ENCODE data around the gene DSC3. TPM values are rescaled to one million over a fixed set of nuclear protein-coding genes. Genes with fewer than 3 reads are reported as not detected.

The DSC3 gene
- total RNA-seq, 1 donor from 2014 or later: not detected

GRCh38 chr18:31044926-31045325, 2.4 kb upstream of the DSC3 start:
- no peak for ATAC-seq (ENCODE audit: low read depth)
- CTCF ChIA-PET: no interaction called here
- peaks cover 24% of the 10 kb centered on the region for H3K27me3 Mint-ChIP-seq

GRCh38 chr18:31043709-31044108, 1.2 kb upstream of the DSC3 start:
- Mint-ChIP-seq H3K27ac (no peak overlapping the region), H3K27me3 (peaks cover 26% of the 10 kb centered on the region), H3K9me3 (no peaks in the 10 kb centered on the region), H3K36me3 (ENCODE audit: low read depth) (no peaks in the 10 kb centered on the region), H3K4me1 (no peaks in the 10 kb centered on the region), H3K4me3 (no peak overlapping the region)
- ChIA-PET POLR2A (no interaction called here), CTCF (no interaction called here)
- ATAC-seq (ENCODE audit: low read depth) (no peak), DNase-seq (no peak)
- TF ChIP-seq CTCF (IDR thresholded peaks at IDR 0.05): no peak
- intact Hi-C loops (cut with micrococcal nuclease): loop anchor here (10.0 kb wide), 1 partner anchor 61 kb away; the partner anchor contains the start of gene DSC2

More at GRCh38 chr18:31044926-31045325, 2.4 kb upstream of the DSC3 start:
- POLR2A ChIA-PET: no interaction called here
- DNase-seq: no peak
- no peaks in the 10 kb centered on the region for H3K9me3 Mint-ChIP-seq
- TF ChIP-seq CTCF (IDR thresholded peaks at IDR 0.05): no peak
- H3K36me3 Mint-ChIP-seq (ENCODE audit: low read depth): no peaks in the 10 kb centered on the region
- H3K4me1 Mint-ChIP-seq: no peaks in the 10 kb centered on the region
- no peak overlapping the region for H3K27ac Mint-ChIP-seq
- intact Hi-C loops (cut with micrococcal nuclease): loop anchor here (10.0 kb wide), 1 partner anchor 60 kb away; the partner anchor contains the start of gene DSC2
- H3K4me3 Mint-ChIP-seq: no peak overlapping the region

- ChIA-PET POLR2A (no interaction called here), CTCF (no interaction called here)
- Mint-ChIP-seq H3K27ac (no peak overlapping the region), H3K36me3 (ENCODE audit: low read depth) (no peaks in the 10 kb centered on the region), H3K9me3 (no peaks in the 10 kb centered on the region), H3K4me3 (no peak overlapping the region), H3K4me1 (no peaks in the 10 kb centered on the region), H3K27me3 (peaks cover 26% of the 10 kb centered on the region)
- no peak for TF ChIP-seq CTCF (IDR thresholded peaks at IDR 0.05)
- ATAC-seq (ENCODE audit: low read depth): no peak
- DNase-seq: no peak
- intact Hi-C loops (cut with micrococcal nuclease): loop anchor here (10.0 kb wide), 1 partner anchor 63 kb away; the partner anchor contains the start of gene DSC2
Measured at GRCh38 chr18:31042084-31042405, 497 bp downstream of the DSC3 start.

GRCh38 chr18:31041271-31042083, 1.1 kb downstream of the DSC3 start:
- Mint-ChIP-seq H3K27me3 (peaks cover 26% of the 10 kb centered on the region), H3K4me3 (no peak overlapping the region), H3K9me3 (no peaks in the 10 kb centered on the region), H3K27ac (no peak overlapping the region), H3K4me1 (no peaks in the 10 kb centered on the region), H3K36me3 (ENCODE audit: low read depth) (no peaks in the 10 kb centered on the region)
- DNase-seq (no peak), ATAC-seq (ENCODE audit: low read depth) (no peak)
- TF ChIP-seq CTCF (IDR thresholded peaks at IDR 0.05): no peak
- intact Hi-C loops (cut with micrococcal nuclease): loop anchor here (10.0 kb wide), 1 partner anchor 63 kb away; the partner anchor contains the start of gene DSC2
- ChIA-PET POLR2A (no interaction called here), CTCF (no interaction called here)

- no peak overlapping the region for H3K27ac Mint-ChIP-seq
- POLR2A ChIA-PET: no interaction called here
- CTCF ChIA-PET: no interaction called here
- H3K27me3 Mint-ChIP-seq: peaks cover 26% of the 10 kb centered on the region
- intact Hi-C loops (cut with micrococcal nuclease): loop anchor here (10.0 kb wide), 1 partner anchor 64 kb away; the partner anchor contains the start of gene DSC2
- H3K9me3 Mint-ChIP-seq: no peaks in the 10 kb centered on the region
- H3K36me3 Mint-ChIP-seq (ENCODE audit: low read depth): no peaks in the 10 kb centered on the region
- TF ChIP-seq CTCF (IDR thresholded peaks at IDR 0.05): no peak
- DNase-seq (no peak), ATAC-seq (ENCODE audit: low read depth) (no peak)
- no peaks in the 10 kb centered on the region for H3K4me1 Mint-ChIP-seq
- no peak overlapping the region for H3K4me3 Mint-ChIP-seq
Measured at GRCh38 chr18:31040686-31041270, 1.8 kb downstream of the DSC3 start.

Measured in activated B cell treated with CpG ODN at 0.5 μM for 24 hours (primary cell).